Measurements from ENCODE around the gene PRSS57.
"Not testable (repeated sequence)": the region's sequence is repeated elsewhere in the genome, so short reads cannot be mapped to it uniquely, and the experiment has no call there.

Gene PRSS57

GRCh38 chr19:695352-695949 is at the start of gene PRSS57:
TSS of gene PRSS57 (minus strand) at chr19:695452. CDS start at chr19:695430, 22 bp downstream.
- DNase-seq, result no peak

DNA sequence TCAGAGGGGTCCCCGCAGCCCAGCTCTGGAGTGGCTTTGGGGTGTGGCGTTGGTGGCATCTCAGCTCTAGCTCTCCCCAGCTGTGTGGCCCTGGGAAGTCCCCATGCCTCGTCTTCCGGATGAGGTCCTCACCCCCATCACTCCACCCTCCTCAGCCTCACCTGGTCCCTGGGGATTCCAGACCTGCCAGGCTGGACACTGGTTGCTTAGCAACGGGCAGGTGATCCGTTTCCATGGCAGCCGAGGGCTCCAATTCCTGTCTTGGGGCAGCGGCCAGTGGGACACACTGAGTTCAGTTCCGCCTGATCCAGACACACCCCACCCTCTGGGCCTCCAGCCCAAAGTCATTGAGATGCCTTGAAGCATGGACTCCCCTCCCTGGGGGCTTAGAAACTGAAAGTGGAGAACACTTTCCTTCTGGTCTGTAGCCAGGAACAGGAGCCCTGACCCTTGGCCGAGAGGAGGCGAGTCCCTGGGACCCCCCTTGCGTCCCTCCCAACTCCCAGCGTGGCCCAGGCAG is 48.0 kb upstream of the PRSS57 start:
- DNase-seq, result no peak

DNA sequence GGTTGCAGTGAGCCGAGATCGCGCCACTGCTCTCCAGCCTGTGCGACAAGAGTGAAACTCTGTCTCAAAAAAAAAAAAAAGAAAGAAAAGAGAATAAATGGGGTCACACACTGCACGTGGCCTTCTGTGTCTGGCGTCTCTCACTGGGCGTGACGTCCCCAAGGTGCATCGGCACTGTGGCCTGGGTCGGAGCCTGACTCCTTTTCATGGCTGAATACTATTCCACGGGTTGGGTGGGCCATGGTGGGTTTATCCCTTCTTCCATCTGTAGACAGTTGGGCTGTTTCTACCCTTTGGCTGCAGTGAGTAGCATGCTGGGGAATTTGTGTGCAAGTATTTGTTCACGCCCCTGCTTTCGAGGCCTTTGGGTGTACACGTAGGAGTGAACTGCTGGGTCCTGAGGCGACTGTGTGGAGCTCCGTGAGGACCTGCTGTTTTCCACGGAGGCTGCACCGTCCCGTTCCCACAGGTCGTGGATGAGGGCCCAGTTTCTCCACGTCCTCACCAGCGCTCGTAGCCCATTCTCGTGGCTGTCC is 47.4 kb upstream of the PRSS57 start:
- no peak for DNase-seq

DNA sequence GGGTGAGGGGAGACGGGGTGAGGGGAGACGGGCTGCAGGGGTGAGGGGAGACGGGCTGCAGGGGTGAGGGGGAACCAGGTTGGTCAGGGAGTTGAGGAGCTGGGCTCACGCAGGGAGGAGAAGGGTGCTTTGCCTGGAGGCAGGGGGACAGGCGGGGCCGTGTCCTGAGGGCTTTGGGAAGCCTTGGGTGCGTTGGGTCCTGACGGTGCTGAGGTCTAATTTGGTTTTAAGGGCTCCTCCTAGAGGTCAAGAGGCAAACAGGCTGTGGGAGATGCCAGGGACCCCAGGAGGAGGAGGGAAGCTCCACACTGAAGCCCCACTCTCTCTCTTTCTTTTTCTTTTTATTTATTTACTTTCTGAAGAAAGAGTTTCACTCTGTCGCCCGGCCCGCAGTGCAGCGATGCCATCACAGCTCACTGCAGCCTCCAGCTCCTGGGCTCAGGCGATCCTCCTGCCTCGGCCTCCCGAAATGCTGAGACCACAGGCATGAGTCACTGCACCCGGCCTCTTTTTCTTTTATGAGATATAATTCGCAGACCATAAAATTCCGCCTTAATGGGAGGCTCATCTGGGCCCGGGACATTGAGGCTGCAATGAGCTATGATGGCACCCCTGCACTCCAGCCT is 46.4 kb upstream of the PRSS57 start:
- peak; percentile 30 for DNase-seq

GRCh38 chr19:740816-741505 is 45.7 kb upstream of the PRSS57 start:
- DNase-seq, result not testable (repeated sequence)

- peak; percentile 49 for DNase-seq
Measured at GRCh38 chr19:739998-740715, 44.9 kb upstream of the PRSS57 start.

- no peak for DNase-seq
Measured at GRCh38 chr19:738509-739128, 43.4 kb upstream of the PRSS57 start.

GRCh38 chr19:737591-738093 is 42.4 kb upstream of the PRSS57 start:
- peak; percentile 14 for DNase-seq

DNA sequence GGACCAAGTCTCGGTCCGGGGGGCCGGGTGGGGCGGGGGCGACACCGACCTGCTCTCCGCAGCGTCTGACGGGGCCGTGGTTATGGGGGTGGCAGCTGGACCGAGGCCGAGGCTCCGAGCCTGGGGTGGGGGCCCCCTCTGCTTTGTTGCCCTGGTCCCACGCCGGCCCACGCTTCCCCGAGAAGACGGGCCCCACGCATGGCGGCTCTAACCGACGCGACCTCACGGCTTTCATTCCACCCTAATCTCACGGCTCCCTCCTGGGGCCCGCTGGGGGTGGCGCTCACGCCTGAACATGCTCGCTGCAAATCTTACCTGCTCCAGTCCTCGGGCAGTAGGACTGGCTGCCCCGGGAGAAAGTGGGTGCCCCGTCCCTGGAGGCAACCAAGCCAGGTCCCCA is 40.9 kb upstream of the PRSS57 start:
- no peak for DNase-seq

GRCh38 chr19:734716-735115 is 39.5 kb upstream of the PRSS57 start:
- DNase-seq, result no peak

GRCh38 chr19:732148-733069 is 37.2 kb upstream of the PRSS57 start:
- DNase-seq, result no peak

- no peak for DNase-seq
Measured at GRCh38 chr19:731000-731399, 35.7 kb upstream of the PRSS57 start.

GRCh38 chr19:729965-730668 is 34.9 kb upstream of the PRSS57 start:
- DNase-seq, result no peak

- DNase-seq, result not testable (repeated sequence)
Measured at GRCh38 chr19:729564-729963, 34.3 kb upstream of the PRSS57 start.

DNA sequence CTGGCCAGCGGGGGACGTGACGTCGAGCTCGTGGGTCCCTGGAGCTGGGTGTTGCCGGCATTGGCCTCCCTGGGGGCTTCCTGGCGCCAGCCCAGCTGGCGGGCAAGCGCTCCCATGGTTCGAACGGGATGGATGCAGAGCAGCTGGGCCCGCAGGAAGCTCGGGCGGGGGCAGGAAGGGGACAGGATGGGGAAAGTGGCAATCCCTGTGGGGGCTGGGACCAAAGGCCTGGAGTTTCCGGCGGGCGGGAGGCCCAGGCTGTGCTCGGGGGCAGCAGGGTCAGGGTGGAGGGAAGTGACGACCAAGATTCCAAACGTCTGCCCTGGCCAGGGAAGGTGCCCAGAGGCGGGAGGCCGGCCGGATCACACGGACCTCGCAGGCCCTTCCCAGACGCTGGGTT is 32.8 kb upstream of the PRSS57 start:
- no peak for DNase-seq

DNA sequence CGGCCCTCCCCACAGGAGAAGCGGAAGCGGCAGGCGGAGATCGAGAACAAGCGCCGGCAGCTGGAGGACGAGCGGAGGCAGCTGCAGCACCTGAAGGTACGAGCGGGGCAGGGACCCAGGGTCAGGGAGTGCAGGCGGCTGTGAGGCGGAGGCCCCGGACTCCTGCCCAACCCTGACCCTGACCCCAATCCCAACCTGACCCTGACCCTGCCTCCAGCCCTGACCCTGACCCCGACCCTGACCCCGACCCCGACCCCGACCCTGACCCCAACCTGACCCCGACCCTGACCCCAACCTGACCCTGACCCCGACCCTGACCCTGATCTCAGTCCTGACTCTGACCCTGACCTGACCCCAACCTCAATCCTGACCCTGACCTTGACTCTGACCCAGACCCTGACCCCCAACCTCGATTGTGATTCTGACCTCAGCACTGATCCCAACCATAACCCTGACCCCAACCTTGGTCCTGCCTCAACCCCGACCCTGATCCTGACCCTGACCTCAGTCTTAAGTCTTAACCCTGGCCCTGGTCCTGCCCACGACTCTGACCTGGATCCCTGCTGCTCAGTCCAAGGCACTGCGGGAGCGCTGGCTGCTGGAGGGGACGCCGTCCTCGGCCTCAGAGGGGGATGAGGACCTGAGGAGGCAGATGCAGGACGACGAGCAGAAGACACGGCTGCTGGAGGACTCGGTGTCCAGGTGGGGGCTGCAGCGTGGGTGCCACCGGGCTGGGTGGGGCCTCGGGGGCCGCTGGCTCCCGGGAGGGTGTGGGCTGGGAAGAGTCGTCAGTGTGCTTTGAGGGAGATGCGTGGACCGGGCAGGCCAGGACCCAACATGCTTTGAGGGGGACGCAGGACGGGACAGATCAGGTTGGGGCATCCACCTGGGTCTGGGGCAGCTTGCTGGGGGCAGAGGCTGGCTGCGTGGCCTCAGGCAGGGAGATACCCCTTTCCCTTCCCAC is 32.0 kb upstream of the PRSS57 start:
- no peak for DNase-seq

- DNase-seq, result no peak
Measured at GRCh38 chr19:725461-726089, 30.3 kb upstream of the PRSS57 start.

DNA sequence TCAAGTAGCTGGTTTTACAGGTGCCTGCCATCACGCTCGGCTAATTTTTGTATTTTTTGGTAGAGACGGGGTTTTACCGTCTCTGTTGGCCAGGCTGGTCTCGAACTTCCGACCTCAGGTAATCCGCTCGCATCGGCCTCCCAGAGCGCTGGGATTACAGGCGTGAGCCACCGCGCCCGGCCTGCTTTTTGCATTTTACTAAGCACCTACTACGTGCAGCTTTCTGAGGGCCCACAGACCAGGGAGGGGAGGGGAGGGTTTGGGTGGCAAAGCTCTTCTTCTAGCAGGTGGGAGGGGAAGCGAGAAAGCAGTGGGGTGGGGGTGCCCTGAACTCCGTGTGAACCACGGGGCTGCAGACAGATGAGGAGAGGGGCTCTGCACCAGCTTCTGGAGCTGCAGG is 28.5 kb upstream of the PRSS57 start:
- DNase-seq, result no peak

GRCh38 chr19:723247-723646 is 28.0 kb upstream of the PRSS57 start:
- no peak for DNase-seq
